ENCODE measurements around the gene LMNTD1. TPM values are rescaled to one million over a fixed set of nuclear protein-coding genes. Genes with fewer than 3 reads are reported as not detected.

The LMNTD1 gene, protein sequence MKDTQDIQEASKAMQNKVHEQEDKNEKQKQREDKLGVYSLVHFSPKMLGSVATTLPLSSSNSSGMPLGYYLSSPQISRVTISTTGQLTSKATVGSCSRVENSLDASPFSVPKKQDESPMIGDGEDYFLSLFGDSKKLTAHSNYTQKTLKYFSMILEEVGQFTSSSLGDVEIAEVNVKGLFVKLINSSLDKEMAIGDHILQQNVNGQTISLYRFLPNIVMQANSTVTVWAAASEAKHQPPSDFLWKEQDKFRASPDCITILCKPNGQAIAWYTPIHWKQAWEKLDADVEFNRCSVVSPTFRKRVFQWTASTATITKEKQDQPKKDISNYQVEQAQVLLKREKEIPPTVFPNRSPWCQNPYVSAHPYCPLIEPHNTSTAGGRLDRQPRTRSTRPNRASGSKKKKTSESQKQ
- total RNA-seq = 0.09 TPM in 1 of 2 replicates, not detected in the other

DNA sequence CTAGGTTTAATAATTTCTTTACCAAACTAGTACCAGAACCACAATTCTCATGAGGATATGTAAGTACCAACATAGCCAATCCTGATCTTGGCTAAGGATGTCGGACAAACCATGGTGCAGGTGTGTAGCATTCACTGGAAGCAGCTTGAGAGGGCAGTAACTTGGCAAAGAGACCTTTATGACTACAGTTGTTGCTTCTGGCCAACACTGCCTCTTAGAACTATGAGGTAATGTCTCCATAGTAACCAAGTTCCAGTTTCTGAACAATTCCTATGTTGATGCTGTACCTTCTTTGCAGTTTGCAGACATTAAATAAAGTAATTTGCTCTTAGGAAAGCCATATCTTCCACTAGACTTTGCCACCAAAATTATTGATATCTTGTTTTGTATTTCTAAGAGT is at the start of gene LMNTD1:
TSS of gene LMNTD1 (minus strand) at position 186 of the 400 bp plus-strand sequence. CDS start 324 bp downstream, outside the sequence.

